OCI-LY7 (cell line): ENCODE results near the gene SMTN. TPM values are rescaled to one million over a fixed set of nuclear protein-coding genes. Genes with fewer than 3 reads are reported as not detected.

Experiments used
- BruUV-seq: library from RNA; stranded (reverse); fragments of 400-500 nt; replicated peaks from 2 replicates; lab custom pipeline; 2021; lab: Mats Ljungman, UMichigan
- CTCF ChIA-PET: fragments of 300-600 bp; sonication (Branson Sonifier 250); formaldehyde crosslinking; loops from one replicate; lab custom pipeline; 2022; ENCODE audit warnings: antibody characterized with exemption; ENCODE audit not compliant: unreplicated experiment; lab: Charles Lee
- POLR2A ChIA-PET: fragments of 300-600 bp; sonication (Branson Sonifier 250); formaldehyde crosslinking; loops from one replicate; lab custom pipeline; 2022; ENCODE audit warnings: antibody characterized with exemption; lab: Charles Lee
- DNase-seq: peaks from one replicate; pipeline ENCODE4 v3.0.0-alpha.2; 2015; ENCODE audit warnings: low spot score
- H2AFZ ChIP-seq: fragments of 200-600 bp; sonication (generic), shearing (Covaris generic); 2 replicates; pipeline ENCODE4 v1.6.1; 2014; ENCODE audit warnings: mild to moderate bottlenecking, antibody characterized with exemption, low read length, moderate library complexity
- H3K27ac ChIP-seq: fragments of 200-600 bp; sonication (generic); 2 replicates; pipeline ENCODE4 v1.5.1; 2014; ENCODE audit warnings: mixed run types, low read depth, mild to moderate bottlenecking, moderate library complexity, low read length, inconsistent platforms; ENCODE audit not compliant: poor library complexity, severe bottlenecking
- H3K36me3 ChIP-seq: fragments of 200-600 bp; sonication (generic); 2 replicates; pipeline ENCODE4 v1.6.1; 2014; ENCODE audit warnings: mild to moderate bottlenecking, antibody characterized with exemption, low read length, moderate library complexity, mixed read lengths; ENCODE audit not compliant: insufficient read depth
- H3K4me1 ChIP-seq: fragments of 200-600 bp; sonication (generic); 2 replicates; pipeline ENCODE4 v1.5.1; 2014; ENCODE audit warnings: mild to moderate bottlenecking, low read length; ENCODE audit not compliant: insufficient read depth, poor library complexity, severe bottlenecking
- H3K4me2 ChIP-seq: fragments of 200-600 bp; sonication (generic); 2 replicates; pipeline ENCODE4 v1.6.1; 2014; ENCODE audit warnings: mild to moderate bottlenecking, low read length
- H3K4me3 ChIP-seq: fragments of 200-600 bp; sonication (generic); 2 replicates; pipeline ENCODE4 v1.5.1; 2014; ENCODE audit warnings: mild to moderate bottlenecking, low read depth, low read length; ENCODE audit not compliant: poor library complexity, severe bottlenecking
- H3K79me2 ChIP-seq: fragments of 200-600 bp; sonication (generic); 2 replicates; pipeline ENCODE4 v1.6.1; 2016; ENCODE audit warnings: low read depth, mild to moderate bottlenecking, low read length, moderate library complexity, mixed read lengths; ENCODE audit not compliant: insufficient read depth
- H3K9me2 ChIP-seq: fragments of 200-600 bp; sonication (generic); 2 replicates; pipeline ENCODE4 v1.6.1; 2016; ENCODE audit warnings: mild to moderate bottlenecking, low read length, mixed read lengths; ENCODE audit not compliant: insufficient read depth
- H3K9me3 ChIP-seq: fragments of 200-600 bp; sonication (generic); 2 replicates; pipeline ENCODE4 v1.6.1; 2014; ENCODE audit warnings: mild to moderate bottlenecking, mixed run types, low read length, mixed read lengths
- H4K20me1 ChIP-seq: fragments of 200-600 bp; sonication (generic); 2 replicates; pipeline ENCODE4 v1.6.1; 2014; ENCODE audit warnings: mild to moderate bottlenecking, antibody characterized with exemption, low read length, moderate library complexity, mixed read lengths; ENCODE audit not compliant: insufficient read depth
- CTCF ChIP-seq: fragments of 200-600 bp; sonication (generic); conservative IDR thresholded peaks from 2 replicates; pipeline ENCODE4 v1.5.1; 2014; ENCODE audit warnings: mild to moderate bottlenecking, antibody characterized with exemption, low read length, moderate library complexity, mixed read lengths
- EZH2phosphoT487 ChIP-seq: fragments of 200-600 bp; sonication (generic); IDR thresholded peaks from 2 replicates; pipeline ENCODE4 v1.6.1; 2018; ENCODE audit warnings: low read depth, borderline replicate concordance, mild to moderate bottlenecking, mixed run types, antibody characterized with exemption, low read length, moderate library complexity, mixed read lengths
- intact Hi-C: fragments of 100-400 bp; cut with micrococcal nuclease; formaldehyde crosslinking; loops from one replicate; pipeline ENCODE4 v1.10.0; 2022; ENCODE audit not compliant: unreplicated experiment
- total RNA-seq, 2 experiments: library from RNA; depleted of rRNA in 1 of 2; stranded (reverse); fragments of >200 nt in 1 of 2; shearing (Covaris generic) in 1 of 2; gene quantifications; 2 replicates each; pipeline ENCODE4 v1.2.3, GENCODE V29; 2014 to 2022

The SMTN gene
- total RNA-seq, 2 experiments from 2014 or later = 16.9 to 35.4 TPM

GRCh38 chr22:31092161-31092560, 11.0 kb downstream of the SMTN start:
- ChIA-PET POLR2A (no interaction called here), CTCF (interaction anchor here (0.6 kb wide), 1 partner anchor 1719 kb away, joined by 4 read pairs; no protein-coding TSS in a partner anchor)
- no peak for DNase-seq

GRCh38 chr22:31093086-31093850, 12.2 kb downstream of the SMTN start:
- TF ChIP-seq EZH2phosphoT487 (no peak), CTCF (no peak)
- Histone ChIP-seq H3K79me2 (no peaks in the 10 kb centered on the region), H3K4me1 (peaks cover 14% of the 10 kb centered on the region), H3K4me3 (no peak overlapping the region), H4K20me1 (no peaks in the 10 kb centered on the region), H3K9me3 (no peaks in the 10 kb centered on the region), H3K27ac (no peak overlapping the region), H3K36me3 (no peaks in the 10 kb centered on the region), H3K9me2 (no peaks in the 10 kb centered on the region), H2AFZ (no peak overlapping the region), H3K4me2 (no peak overlapping the region)
- POLR2A ChIA-PET = no interaction called here
- no peak for DNase-seq
- intact Hi-C loops = no loop called here
- BruUV-seq = no TSS peak
- CTCF ChIA-PET = no interaction called here

More at GRCh38 chr22:31092161-31092560, 11.0 kb downstream of the SMTN start:
- H3K79me2 ChIP-seq = no peaks in the 10 kb centered on the region
- H3K36me3 ChIP-seq = no peaks in the 10 kb centered on the region
- TF ChIP-seq EZH2phosphoT487 (no peak), CTCF (no peak)
- no peaks in the 10 kb centered on the region for H3K9me3 ChIP-seq
- H3K4me1 ChIP-seq = peaks cover 14% of the 10 kb centered on the region
- no peak overlapping the region for H3K27ac ChIP-seq
- H2AFZ ChIP-seq = no peak overlapping the region
- H3K9me2 ChIP-seq = no peaks in the 10 kb centered on the region
- H3K4me2 ChIP-seq = no peak overlapping the region
- no peak overlapping the region for H3K4me3 ChIP-seq
- no TSS peak for BruUV-seq
- intact Hi-C loops = no loop called here
- H4K20me1 ChIP-seq = no peaks in the 10 kb centered on the region

- no TSS peak for BruUV-seq
- Histone ChIP-seq H3K27ac (no peak overlapping the region), H3K4me1 (peaks cover 9% of the 10 kb centered on the region), H3K9me3 (no peaks in the 10 kb centered on the region), H2AFZ (no peak overlapping the region), H4K20me1 (no peaks in the 10 kb centered on the region), H3K4me2 (no peak overlapping the region), H3K79me2 (no peaks in the 10 kb centered on the region), H3K4me3 (no peak overlapping the region), H3K9me2 (no peaks in the 10 kb centered on the region), H3K36me3 (no peaks in the 10 kb centered on the region)
- intact Hi-C loops = no loop called here
- TF ChIP-seq CTCF = no peak
- no peak for TF ChIP-seq EZH2phosphoT487
- CTCF ChIA-PET = no interaction called here
- no peak for DNase-seq
- POLR2A ChIA-PET = interaction anchor here (0.6 kb wide), 1 partner anchor 267 kb away, joined by 3 read pairs; no protein-coding TSS in a partner anchor
Observed at GRCh38 chr22:31094021-31094551, 13.0 kb downstream of the SMTN start.
